ENCODE results near the gene ZNF770.

DNA sequence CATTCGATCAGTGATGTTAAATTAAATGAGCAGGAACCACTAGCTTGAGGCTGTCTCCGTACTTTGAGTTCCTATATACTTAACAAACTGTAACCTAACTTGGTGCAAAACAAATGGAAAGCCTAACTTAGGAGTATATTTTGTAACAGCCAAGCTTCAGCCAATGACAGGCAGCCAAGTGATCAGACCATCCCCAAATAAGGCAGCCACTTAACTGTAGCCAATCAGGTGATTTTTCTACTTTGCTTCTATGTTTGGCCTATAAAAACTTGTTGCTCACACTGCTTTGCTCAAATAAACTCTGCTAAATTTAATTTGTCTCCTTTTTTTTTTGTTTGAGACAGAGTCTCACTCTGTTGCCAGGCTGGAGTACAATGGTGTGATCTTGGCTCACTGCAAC is 19.3 kb upstream of the ZNF770 start:
- TF ChIP-seq CTCF (IDR thresholded peaks at IDR 0.05) (no peak), POLR2AphosphoS5 (IDR thresholded peaks at IDR 0.05; ENCODE audit: low read depth, low read length) (no peak), SIN3A (IDR thresholded peaks at IDR 0.05; ENCODE audit: borderline replicate concordance, insufficient read depth, low read depth, low read length) (no peak), REST (IDR thresholded peaks at IDR 0.05; ENCODE audit: insufficient read depth in 1 of 2, low read depth in 2 of 2, low read length in 1 of 2) (no peak)
